HL-60 (cell line): ENCODE data around the gene TPST2.

Experiments used
- DNase-seq, 2 experiments: peaks; one replicate each; pipeline ENCODE4 v3.0.0-alpha.2; 2010 to 2020; ENCODE audit warnings: low read depth in 1 of 2, low spot score in 1 of 2
- H3K27ac ChIP-seq: fragments of 250-450 bp; sonication (Bioruptor Pico); replicated peaks from 2 replicates; pipeline ENCODE4 v1.5.1; 2020; ENCODE audit warnings: mild to moderate bottlenecking, moderate library complexity
- H3K27me3 ChIP-seq: fragments of 250-450 bp; sonication (Bioruptor Pico); 2 replicates; pipeline ENCODE4 v1.5.1; 2021; ENCODE audit warnings: mild to moderate bottlenecking, moderate library complexity; ENCODE audit not compliant: insufficient read depth, poor library complexity, severe bottlenecking
- H3K4me3 ChIP-seq: replicated peaks from 2 replicates; pipeline ENCODE4 v1.5.1; 2011; ENCODE audit warnings: mild to moderate bottlenecking, control low read depth, low read length; ENCODE audit not compliant: insufficient read depth
- GABPA ChIP-seq: IDR thresholded peaks from 2 replicates; pipeline ENCODE4 v1.6.1; 2012; ENCODE audit warnings: low read depth
- POLR2AphosphoS5 ChIP-seq: IDR thresholded peaks from 2 replicates; pipeline ENCODE4 v1.6.1; 2012; ENCODE audit warnings: low read depth
- SPI1 ChIP-seq: IDR thresholded peaks from 2 replicates; pipeline ENCODE4 v1.6.1; 2012; ENCODE audit warnings: low read depth, mild to moderate bottlenecking, borderline replicate concordance
- long read RNA-seq: library from polyadenylated mRNA; unstranded; transcript quantifications from one replicate; pipeline ENCODE4 v2.0.0, GENCODE V29; 2020
- TF ChIP-seq, protein P1 (sequence below): IDR thresholded peaks from 2 replicates; pipeline ENCODE4 v1.6.1; 2012; ENCODE audit warnings: low read depth; ENCODE audit not compliant: insufficient replicate concordance
- TF ChIP-seq, protein P2 (sequence below): IDR thresholded peaks from one replicate; pipeline ENCODE4 v1.5.1; 2011; ENCODE audit warnings: low read length, control low read depth, inconsistent platforms; ENCODE audit not compliant: insufficient read depth

Gene TPST2
- long read RNA-seq, full-length matches to known transcripts: 132 of 158 reads
- long read RNA-seq, partial matches to known transcripts: 7 of 158 reads
- long read RNA-seq, other reads (novel, unspliced or antisense): 19 of 158 reads

DNA sequence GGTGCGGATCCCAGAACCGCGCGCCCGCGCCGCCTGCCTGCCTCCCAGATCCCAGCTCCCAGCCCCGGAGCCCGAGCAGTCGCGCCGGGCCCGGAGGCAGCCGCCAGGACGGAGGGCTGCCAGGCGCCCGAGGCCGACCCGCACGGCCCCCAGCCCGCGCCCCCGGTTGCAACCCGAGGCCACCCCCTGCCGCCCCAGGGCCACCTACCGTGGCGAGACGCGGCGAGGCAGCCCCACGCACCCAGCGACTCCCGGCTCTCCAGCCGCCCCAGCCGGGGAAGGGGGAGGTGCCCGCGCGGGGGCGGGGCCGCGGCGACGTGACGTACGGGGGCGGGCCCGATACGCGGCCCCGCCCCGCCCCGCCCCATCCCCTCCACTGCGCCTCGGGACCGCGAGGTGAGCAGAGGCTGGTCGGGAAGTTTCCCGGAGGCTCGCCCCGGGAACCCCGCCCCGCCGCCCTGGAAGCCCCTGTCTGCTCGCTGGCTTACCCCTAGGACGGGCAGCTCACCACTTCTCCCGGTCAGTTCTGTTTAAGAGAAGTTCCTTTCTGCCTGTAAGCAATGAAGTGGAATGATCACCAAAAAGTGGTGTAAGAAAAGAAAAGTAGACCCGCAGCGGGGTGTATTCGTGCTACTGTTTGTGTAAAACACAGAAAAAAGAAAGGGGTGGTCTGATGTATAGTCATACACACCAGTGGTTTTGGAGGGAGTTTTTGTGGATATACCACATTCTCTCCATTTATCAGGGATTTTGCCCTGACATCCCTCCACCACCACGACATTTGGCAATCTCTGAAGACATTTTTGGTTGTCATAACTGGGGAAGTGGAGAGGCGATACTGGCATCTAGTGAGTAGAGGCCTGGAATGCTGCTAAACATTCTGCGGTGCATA, at the start of gene TPST2:
TPST2 (minus strand) TSS at position 288 of the 892 bp plus-strand sequence. CDS start 48,502 bp downstream, outside the sequence.
- peak within 1 kb of the TSS; percentile 63 for H3K27ac ChIP-seq
- H3K27me3 ChIP-seq: no peaks in the 10 kb centered on the region
- peak within 1 kb of the TSS; percentile 69 for H3K4me3 ChIP-seq
- peak in 1 of 2 experiments; percentile 53 for DNase-seq
- TF ChIP-seq SPI1: peak; percentile 57; the same call in 1 of the 2 replicates
- peak; percentile 42; the same call in 1 of the 2 replicates for TF ChIP-seq POLR2AphosphoS5
- TF ChIP-seq, protein P1, sequence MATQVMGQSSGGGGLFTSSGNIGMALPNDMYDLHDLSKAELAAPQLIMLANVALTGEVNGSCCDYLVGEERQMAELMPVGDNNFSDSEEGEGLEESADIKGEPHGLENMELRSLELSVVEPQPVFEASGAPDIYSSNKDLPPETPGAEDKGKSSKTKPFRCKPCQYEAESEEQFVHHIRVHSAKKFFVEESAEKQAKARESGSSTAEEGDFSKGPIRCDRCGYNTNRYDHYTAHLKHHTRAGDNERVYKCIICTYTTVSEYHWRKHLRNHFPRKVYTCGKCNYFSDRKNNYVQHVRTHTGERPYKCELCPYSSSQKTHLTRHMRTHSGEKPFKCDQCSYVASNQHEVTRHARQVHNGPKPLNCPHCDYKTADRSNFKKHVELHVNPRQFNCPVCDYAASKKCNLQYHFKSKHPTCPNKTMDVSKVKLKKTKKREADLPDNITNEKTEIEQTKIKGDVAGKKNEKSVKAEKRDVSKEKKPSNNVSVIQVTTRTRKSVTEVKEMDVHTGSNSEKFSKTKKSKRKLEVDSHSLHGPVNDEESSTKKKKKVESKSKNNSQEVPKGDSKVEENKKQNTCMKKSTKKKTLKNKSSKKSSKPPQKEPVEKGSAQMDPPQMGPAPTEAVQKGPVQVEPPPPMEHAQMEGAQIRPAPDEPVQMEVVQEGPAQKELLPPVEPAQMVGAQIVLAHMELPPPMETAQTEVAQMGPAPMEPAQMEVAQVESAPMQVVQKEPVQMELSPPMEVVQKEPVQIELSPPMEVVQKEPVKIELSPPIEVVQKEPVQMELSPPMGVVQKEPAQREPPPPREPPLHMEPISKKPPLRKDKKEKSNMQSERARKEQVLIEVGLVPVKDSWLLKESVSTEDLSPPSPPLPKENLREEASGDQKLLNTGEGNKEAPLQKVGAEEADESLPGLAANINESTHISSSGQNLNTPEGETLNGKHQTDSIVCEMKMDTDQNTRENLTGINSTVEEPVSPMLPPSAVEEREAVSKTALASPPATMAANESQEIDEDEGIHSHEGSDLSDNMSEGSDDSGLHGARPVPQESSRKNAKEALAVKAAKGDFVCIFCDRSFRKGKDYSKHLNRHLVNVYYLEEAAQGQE: no peak
- TF ChIP-seq GABPA: no peak
- TF ChIP-seq, protein P2, sequence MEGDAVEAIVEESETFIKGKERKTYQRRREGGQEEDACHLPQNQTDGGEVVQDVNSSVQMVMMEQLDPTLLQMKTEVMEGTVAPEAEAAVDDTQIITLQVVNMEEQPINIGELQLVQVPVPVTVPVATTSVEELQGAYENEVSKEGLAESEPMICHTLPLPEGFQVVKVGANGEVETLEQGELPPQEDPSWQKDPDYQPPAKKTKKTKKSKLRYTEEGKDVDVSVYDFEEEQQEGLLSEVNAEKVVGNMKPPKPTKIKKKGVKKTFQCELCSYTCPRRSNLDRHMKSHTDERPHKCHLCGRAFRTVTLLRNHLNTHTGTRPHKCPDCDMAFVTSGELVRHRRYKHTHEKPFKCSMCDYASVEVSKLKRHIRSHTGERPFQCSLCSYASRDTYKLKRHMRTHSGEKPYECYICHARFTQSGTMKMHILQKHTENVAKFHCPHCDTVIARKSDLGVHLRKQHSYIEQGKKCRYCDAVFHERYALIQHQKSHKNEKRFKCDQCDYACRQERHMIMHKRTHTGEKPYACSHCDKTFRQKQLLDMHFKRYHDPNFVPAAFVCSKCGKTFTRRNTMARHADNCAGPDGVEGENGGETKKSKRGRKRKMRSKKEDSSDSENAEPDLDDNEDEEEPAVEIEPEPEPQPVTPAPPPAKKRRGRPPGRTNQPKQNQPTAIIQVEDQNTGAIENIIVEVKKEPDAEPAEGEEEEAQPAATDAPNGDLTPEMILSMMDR: no peak

DNA sequence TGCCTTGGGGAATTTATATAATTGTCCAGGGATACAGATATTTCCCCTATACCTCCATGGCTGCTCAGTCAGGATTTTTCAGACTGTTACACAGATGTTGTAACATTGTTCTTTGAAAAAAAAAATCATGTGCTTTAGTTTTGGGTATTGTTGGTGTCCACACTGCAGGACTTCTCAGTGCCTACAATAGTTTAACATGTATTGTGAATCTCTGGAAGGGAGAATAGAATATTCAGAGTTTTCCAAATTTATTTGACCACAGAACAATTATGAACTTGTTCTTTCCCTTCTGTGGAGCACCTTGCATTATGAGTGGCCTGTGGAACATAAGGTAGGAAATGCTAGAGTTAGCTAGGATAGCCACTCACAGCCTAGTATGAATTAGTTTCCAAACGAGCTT, 46.4 kb upstream of the TPST2 start:
- DNase-seq: no peak
- no peak overlapping the region for H3K4me3 ChIP-seq
- H3K27me3 ChIP-seq: no peaks in the 10 kb centered on the region
- TF ChIP-seq, protein P1: no peak
- no peak overlapping the region for H3K27ac ChIP-seq

DNA sequence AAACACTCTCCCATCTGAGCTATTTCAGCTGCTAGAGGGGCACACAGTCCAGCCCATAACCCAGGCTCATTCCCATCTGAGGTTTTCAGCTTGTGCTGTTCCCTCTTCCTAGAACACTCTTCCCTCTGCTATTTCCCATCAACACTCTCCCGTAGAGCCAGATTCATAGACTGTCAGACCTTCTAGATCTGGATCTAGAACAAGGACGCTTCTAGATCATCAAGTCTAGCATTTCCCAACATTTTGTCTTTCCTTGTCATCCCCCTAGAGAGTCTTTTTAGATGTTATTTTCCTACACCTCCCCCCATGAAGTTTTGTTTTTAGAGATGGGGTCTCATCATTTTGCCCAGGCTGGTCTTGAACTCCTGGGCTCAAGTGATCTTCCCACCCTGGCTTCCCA, 45.2 kb upstream of the TPST2 start:
- DNase-seq: no peak
- Histone ChIP-seq H3K27me3 (no peaks in the 10 kb centered on the region), H3K27ac (no peak overlapping the region), H3K4me3 (no peak overlapping the region)
- TF ChIP-seq POLR2AphosphoS5 (no peak), GABPA (no peak), SPI1 (no peak)
- TF ChIP-seq, protein P1: no peak
- TF ChIP-seq, protein P2: no peak
